ENCODE measurements around the gene MAP3K20.

Gene MAP3K20

GRCh38 chr2:173213181-173213580 lies 137.5 kb downstream of the MAP3K20 start:
- Histone ChIP-seq H3K27ac (no peak overlapping the region), H3K4me3 (ENCODE audit: low read depth, low read length) (no peak overlapping the region), H3K9me3 (ENCODE audit: severe bottlenecking) (no peaks in the 10 kb centered on the region), H3K36me3 (no peaks in the 10 kb centered on the region), H3K27me3 (ENCODE audit: insufficient read depth, low read depth, severe bottlenecking) (no peaks in the 10 kb centered on the region)
- DNase-seq = no peak
- TF ChIP-seq, protein P1, sequence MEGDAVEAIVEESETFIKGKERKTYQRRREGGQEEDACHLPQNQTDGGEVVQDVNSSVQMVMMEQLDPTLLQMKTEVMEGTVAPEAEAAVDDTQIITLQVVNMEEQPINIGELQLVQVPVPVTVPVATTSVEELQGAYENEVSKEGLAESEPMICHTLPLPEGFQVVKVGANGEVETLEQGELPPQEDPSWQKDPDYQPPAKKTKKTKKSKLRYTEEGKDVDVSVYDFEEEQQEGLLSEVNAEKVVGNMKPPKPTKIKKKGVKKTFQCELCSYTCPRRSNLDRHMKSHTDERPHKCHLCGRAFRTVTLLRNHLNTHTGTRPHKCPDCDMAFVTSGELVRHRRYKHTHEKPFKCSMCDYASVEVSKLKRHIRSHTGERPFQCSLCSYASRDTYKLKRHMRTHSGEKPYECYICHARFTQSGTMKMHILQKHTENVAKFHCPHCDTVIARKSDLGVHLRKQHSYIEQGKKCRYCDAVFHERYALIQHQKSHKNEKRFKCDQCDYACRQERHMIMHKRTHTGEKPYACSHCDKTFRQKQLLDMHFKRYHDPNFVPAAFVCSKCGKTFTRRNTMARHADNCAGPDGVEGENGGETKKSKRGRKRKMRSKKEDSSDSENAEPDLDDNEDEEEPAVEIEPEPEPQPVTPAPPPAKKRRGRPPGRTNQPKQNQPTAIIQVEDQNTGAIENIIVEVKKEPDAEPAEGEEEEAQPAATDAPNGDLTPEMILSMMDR (IDR thresholded peaks at IDR 0.05; ENCODE audit: low read depth, low read length) = no peak

GRCh38 chr2:173214213-173214612 lies 138.6 kb downstream of the MAP3K20 start:
- Histone ChIP-seq H3K27ac (no peak overlapping the region), H3K9me3 (ENCODE audit: severe bottlenecking) (no peaks in the 10 kb centered on the region), H3K4me3 (ENCODE audit: low read depth, low read length) (no peak overlapping the region), H3K27me3 (ENCODE audit: insufficient read depth, low read depth, severe bottlenecking) (no peaks in the 10 kb centered on the region), H3K36me3 (no peaks in the 10 kb centered on the region)
- TF ChIP-seq, protein P1 (IDR thresholded peaks at IDR 0.05; ENCODE audit: low read depth, low read length) = no peak
- no peak for DNase-seq

DNA sequence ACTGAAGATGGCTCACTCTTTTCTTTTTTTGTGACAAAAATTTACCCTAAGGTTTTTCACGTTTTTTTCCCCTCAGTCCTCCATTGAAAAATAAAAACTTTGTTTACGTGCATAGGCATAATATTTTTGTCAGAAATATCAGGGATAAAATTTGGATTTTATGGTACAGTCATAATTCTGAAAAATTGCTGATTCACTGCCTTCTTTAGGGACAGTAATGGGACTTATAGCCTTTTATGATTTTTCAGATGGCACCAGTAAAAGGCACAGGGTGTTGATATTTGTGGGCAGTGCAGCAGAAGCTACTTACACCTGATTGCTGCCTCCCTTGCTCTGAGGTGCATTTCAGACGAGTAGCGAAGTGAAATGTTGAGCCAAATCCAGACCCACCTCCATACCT lies 139.7 kb downstream of the MAP3K20 start:
- no peak for DNase-seq
- Histone ChIP-seq H3K9me3 (ENCODE audit: severe bottlenecking) (no peaks in the 10 kb centered on the region), H3K27me3 (ENCODE audit: insufficient read depth, low read depth, severe bottlenecking) (no peaks in the 10 kb centered on the region), H3K27ac (no peak overlapping the region; the same call in 1 of the 2 replicates), H3K36me3 (no peaks in the 10 kb centered on the region), H3K4me3 (ENCODE audit: low read depth, low read length) (no peak overlapping the region)
- TF ChIP-seq, protein P1 (IDR thresholded peaks at IDR 0.05; ENCODE audit: low read depth, low read length) = no peak

- Histone ChIP-seq H3K27me3 (ENCODE audit: insufficient read depth, low read depth, severe bottlenecking) (no peaks in the 10 kb centered on the region), H3K36me3 (no peaks in the 10 kb centered on the region), H3K27ac (no peak overlapping the region), H3K4me3 (ENCODE audit: low read depth, low read length) (no peak overlapping the region), H3K9me3 (ENCODE audit: severe bottlenecking) (no peaks in the 10 kb centered on the region)
- no peak for DNase-seq
- TF ChIP-seq, protein P1 (IDR thresholded peaks at IDR 0.05; ENCODE audit: low read depth, low read length) = no peak
Observed at GRCh38 chr2:173216051-173216450, 140.4 kb downstream of the MAP3K20 start.

DNA sequence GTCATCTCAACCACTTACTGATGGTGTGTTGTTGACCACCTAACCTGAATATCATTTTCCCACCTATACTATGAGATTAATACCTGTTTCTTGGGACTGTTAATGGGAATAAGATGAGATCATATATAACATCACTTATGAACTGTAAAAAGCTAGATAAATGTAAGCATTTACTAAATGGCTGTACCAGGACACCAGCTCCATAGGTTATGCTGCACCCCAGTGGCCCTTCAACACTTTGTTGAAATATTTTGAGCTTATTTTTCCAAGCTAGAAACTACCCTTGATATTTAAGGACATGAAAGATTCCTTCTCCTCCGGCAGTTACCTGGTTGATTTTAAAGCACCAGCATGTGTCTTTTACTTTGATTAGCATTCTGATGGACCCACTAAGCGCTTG lies 141.0 kb downstream of the MAP3K20 start:
- Histone ChIP-seq H3K27me3 (ENCODE audit: insufficient read depth, low read depth, severe bottlenecking) (no peaks in the 10 kb centered on the region), H3K9me3 (ENCODE audit: severe bottlenecking) (no peaks in the 10 kb centered on the region), H3K36me3 (no peaks in the 10 kb centered on the region), H3K27ac (peak overlapping the region; percentile 0; the same call in 1 of the 2 replicates), H3K4me3 (ENCODE audit: low read depth, low read length) (peak overlapping the region; percentile 44)
- no peak for DNase-seq
- TF ChIP-seq, protein P1 (IDR thresholded peaks at IDR 0.05; ENCODE audit: low read depth, low read length) = no peak

- peak overlapping the region; percentile 24 for H3K27ac ChIP-seq
- peak overlapping the region; percentile 44 for H3K4me3 ChIP-seq (ENCODE audit: low read depth, low read length)
- no peaks in the 10 kb centered on the region for H3K36me3 ChIP-seq
- H3K9me3 ChIP-seq (ENCODE audit: severe bottlenecking) = no peaks in the 10 kb centered on the region
- DNase-seq = peak; percentile 75
- no peaks in the 10 kb centered on the region for H3K27me3 ChIP-seq (ENCODE audit: insufficient read depth, low read depth, severe bottlenecking)
- TF ChIP-seq, protein P1 (IDR thresholded peaks at IDR 0.05; ENCODE audit: low read depth, low read length) = no peak
Observed at GRCh38 chr2:173217116-173217840, 141.6 kb downstream of the MAP3K20 start.

Measured in WERI-Rb-1 (cell line).